GM10266 (cell line): Measurements from ENCODE around the gene FSTL4.
A peak's percentile ranks its signal among the peaks of the same experiment; 100 is the strongest.

Source experiments
- DNase-seq: peaks from one replicate; pipeline ENCODE4 v3.0.0; 2012; ENCODE audit errors: extremely low spot score
- TF ChIP-seq, protein P1 (sequence below): IDR thresholded peaks from 2 replicates; pipeline ENCODE4 v1.5.1; 2012; ENCODE audit warnings: mild to moderate bottlenecking, low read depth; ENCODE audit not compliant: control insufficient read depth, insufficient read depth; ENCODE audit errors: missing control alignments

Gene FSTL4

DNA sequence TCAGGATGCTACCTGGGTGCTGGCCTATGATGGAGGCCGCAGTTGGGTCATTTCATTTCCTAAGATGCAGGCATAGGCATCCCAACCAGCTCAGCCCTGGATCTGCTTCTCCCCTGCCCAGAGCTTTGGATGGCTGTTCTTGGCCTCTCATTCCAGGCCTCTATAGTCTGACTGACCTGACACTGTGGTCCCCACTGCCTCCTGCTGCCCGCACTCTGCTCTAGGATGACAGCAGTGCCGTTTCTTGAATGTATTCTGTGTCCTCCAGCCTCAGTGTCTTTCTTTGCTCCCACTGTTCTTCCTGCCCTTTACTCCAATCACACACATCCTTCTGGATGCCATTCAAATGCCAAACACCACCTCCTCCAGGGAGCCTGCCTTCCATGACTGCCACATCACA, 324.8 kb downstream of the FSTL4 start:
- DNase-seq = peak; percentile 19
- TF ChIP-seq, protein P1, sequence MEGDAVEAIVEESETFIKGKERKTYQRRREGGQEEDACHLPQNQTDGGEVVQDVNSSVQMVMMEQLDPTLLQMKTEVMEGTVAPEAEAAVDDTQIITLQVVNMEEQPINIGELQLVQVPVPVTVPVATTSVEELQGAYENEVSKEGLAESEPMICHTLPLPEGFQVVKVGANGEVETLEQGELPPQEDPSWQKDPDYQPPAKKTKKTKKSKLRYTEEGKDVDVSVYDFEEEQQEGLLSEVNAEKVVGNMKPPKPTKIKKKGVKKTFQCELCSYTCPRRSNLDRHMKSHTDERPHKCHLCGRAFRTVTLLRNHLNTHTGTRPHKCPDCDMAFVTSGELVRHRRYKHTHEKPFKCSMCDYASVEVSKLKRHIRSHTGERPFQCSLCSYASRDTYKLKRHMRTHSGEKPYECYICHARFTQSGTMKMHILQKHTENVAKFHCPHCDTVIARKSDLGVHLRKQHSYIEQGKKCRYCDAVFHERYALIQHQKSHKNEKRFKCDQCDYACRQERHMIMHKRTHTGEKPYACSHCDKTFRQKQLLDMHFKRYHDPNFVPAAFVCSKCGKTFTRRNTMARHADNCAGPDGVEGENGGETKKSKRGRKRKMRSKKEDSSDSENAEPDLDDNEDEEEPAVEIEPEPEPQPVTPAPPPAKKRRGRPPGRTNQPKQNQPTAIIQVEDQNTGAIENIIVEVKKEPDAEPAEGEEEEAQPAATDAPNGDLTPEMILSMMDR = peak; percentile 58

GRCh38 chr5:133286483-133286882, 325.9 kb downstream of the FSTL4 start:
- TF ChIP-seq, protein P1 = no peak
- no peak for DNase-seq

DNA sequence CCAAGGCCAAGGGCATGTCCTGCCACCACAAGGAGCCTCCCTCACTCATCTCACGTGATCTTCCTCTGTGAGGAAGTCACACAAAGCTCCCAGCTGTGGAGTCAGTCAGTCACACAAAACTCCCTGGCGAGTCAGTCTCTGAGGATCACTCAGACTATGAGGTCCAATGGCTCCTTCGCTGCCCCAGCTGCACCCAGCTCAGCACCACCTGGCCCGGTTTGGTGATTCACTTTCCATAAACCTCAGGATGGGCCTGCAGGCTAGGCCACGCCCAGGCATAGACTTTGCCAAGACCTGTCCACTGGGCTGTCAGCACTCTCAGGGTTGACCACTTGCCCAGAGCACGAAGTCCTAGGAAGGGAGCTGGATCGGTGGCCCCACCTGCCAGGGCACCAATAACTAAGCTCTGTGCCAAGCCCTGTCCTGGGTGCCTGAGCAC, 326.7 kb downstream of the FSTL4 start:
- TF ChIP-seq, protein P1 = no peak
- DNase-seq = no peak

DNA sequence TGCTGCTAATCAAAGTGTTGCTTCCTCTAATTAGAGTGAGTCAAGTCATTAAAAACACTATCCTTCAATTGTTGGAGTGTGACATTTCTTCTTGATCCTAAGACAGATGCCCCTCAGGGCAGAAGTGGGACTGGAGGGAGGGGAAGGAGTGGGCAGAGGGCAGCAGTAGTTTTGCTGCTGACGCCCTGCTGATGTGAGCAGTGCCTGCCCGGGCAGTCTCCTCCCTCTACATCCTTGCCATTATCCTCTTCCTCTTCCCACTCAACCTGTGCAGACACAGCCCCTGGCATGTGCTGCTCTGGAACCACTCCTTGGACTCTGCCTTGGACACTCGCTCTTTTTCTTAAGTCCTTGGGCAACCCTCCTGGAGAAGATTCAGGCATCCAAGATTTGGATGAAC, 328.0 kb downstream of the FSTL4 start:
- TF ChIP-seq, protein P1 = no peak

GRCh38 chr5:133278317-133278716, 334.0 kb downstream of the FSTL4 start:
- no peak for DNase-seq
- TF ChIP-seq, protein P1 = no peak

More for the DNA sequence above, 328.0 kb downstream of the FSTL4 start:
- DNase-seq = no peak

GRCh38 chr5:133277744-133278143, 334.6 kb downstream of the FSTL4 start:
- TF ChIP-seq, protein P1 = no peak

GRCh38 chr5:133276171-133276570, 336.2 kb downstream of the FSTL4 start:
- DNase-seq = no peak
- TF ChIP-seq, protein P1 = no peak

More at GRCh38 chr5:133277744-133278143, 334.6 kb downstream of the FSTL4 start:
- no peak for DNase-seq
